B cell (primary cell): Measurements from ENCODE around the gene CCDC187. TPM values are rescaled to one million over a fixed set of nuclear protein-coding genes. Genes with fewer than 3 reads are reported as not detected.

ENCODE experiments used
- ATAC-seq: fragments of 200-7000 bp; cut with Tn5 transposase; one replicate; pipeline ENCODE4 v1.10.0; 2021; ENCODE audit warnings: low read depth, mild to moderate bottlenecking, moderate number of reproducible peaks, moderate library complexity
- CTCF ChIA-PET: fragments of 350-600 bp; sonication (Branson Sonifier 250); formaldehyde crosslinking; loops from one replicate; lab custom pipeline; 2021; ENCODE audit warnings: antibody characterized with exemption, inconsistent platforms; lab: Charles Lee
- POLR2A ChIA-PET: fragments of 350-600 bp; sonication (Branson Sonifier 250); formaldehyde crosslinking; loops from one replicate; lab custom pipeline; 2021; ENCODE audit warnings: antibody characterized with exemption; lab: Charles Lee
- DNase-seq: peaks from one replicate; pipeline ENCODE4 v3.0.0; 2013
- H2AFZ ChIP-seq: 2 replicates; pipeline ENCODE4 v1.6.1; 2012; ENCODE audit warnings: mild to moderate bottlenecking, low read depth, low read length; ENCODE audit not compliant: insufficient read depth, poor library complexity, severe bottlenecking
- H3K27ac ChIP-seq, 2 donors: 1 replicate in 1 of 2; 2 replicates in 1 of 2; pipeline ENCODE4 v1.5.1; 2012 to 2013; ENCODE audit warnings: low read length in 2 of 2, mild to moderate bottlenecking in 2 of 2, moderate library complexity in 1 of 2
- H3K27me3 ChIP-seq, 4 experiments: fragments of 200-600 bp in 1 of 4; sonication (generic) in 1 of 4; replicated peaks in 1 of 4; 1 replicate in 2 of 4; 2 replicates in 2 of 4; pipeline versions ENCODE4 v1.6.1 to v1.7.0; 2013 to 2016; ENCODE audit warnings: low read length in 3 of 4, mild to moderate bottlenecking in 2 of 4, mixed read lengths in 1 of 4, moderate library complexity in 1 of 4; ENCODE audit not compliant: insufficient read depth in 4 of 4, control insufficient read depth in 3 of 4; ENCODE audit errors: control extremely low read depth in 1 of 4
- H3K36me3 ChIP-seq, 2 experiments: replicated peaks in 1 of 2; 1 replicate in 1 of 2; 2 replicates in 1 of 2; pipeline versions ENCODE4 v1.6.1 to v1.7.1; 2013; ENCODE audit warnings: low read length in 1 of 2; ENCODE audit not compliant: insufficient read depth in 2 of 2, control insufficient read depth in 1 of 2; ENCODE audit errors: control extremely low read depth in 1 of 2, extremely low read depth in 1 of 2
- H3K4me1 ChIP-seq, 2 donors: fragments of 200-600 bp in 1 of 2; sonication (generic) in 1 of 2; 1 replicate in 1 of 2; 2 replicates in 1 of 2; pipeline versions ENCODE4 v1.5.1 to v1.6.1; 2013 to 2017; ENCODE audit warnings: low read length in 2 of 2; ENCODE audit not compliant: control insufficient read depth in 2 of 2, insufficient read depth in 2 of 2
- H3K4me2 ChIP-seq: replicated peaks from 2 replicates; pipeline ENCODE3; 2012; ENCODE audit warnings: mild to moderate bottlenecking, low read depth, low read length; ENCODE audit not compliant: poor library complexity, severe bottlenecking
- H3K4me3 ChIP-seq, 5 experiments: fragments of 200-600 bp in 1 of 5; sonication (generic) in 1 of 5; 1 replicate in 3 of 5; 2 replicates in 2 of 5; pipeline versions ENCODE4 v1.5.1 to v1.7.0; 2011 to 2016; ENCODE audit warnings: low read length in 4 of 5, mild to moderate bottlenecking in 4 of 5, low read depth in 2 of 5, control low read depth in 1 of 5, moderate library complexity in 1 of 5; ENCODE audit not compliant: insufficient read depth in 1 of 5; ENCODE audit errors: control extremely low read depth in 1 of 5, extremely low read depth in 1 of 5
- H3K79me2 ChIP-seq: fragments of 200-600 bp; sonication (generic); one replicate; pipeline ENCODE4 v1.6.0; 2016; ENCODE audit warnings: low read length; ENCODE audit not compliant: control insufficient read depth, insufficient read depth
- H3K9ac ChIP-seq: fragments of 200-600 bp; sonication (generic); 2 replicates; pipeline ENCODE4 v1.6.1; 2017; ENCODE audit warnings: mild to moderate bottlenecking, low read length, moderate library complexity
- H3K9me3 ChIP-seq, 3 donors: one replicate each; pipeline versions ENCODE4 v1.6.1 to v1.7.1; 2013; ENCODE audit warnings: low read length in 2 of 3; ENCODE audit not compliant: control insufficient read depth in 2 of 3, insufficient read depth in 1 of 3; ENCODE audit errors: control extremely low read depth in 1 of 3
- H4K20me1 ChIP-seq: 2 replicates; pipeline ENCODE4 v1.6.0; 2012; ENCODE audit warnings: mild to moderate bottlenecking, low read length; ENCODE audit not compliant: insufficient read depth, control insufficient read depth, poor library complexity, severe bottlenecking
- H3K27ac Mint-ChIP-seq: one replicate; pipeline ENCODE4 v1.8.0; 2021; ENCODE audit warnings: mixed read lengths
- H3K27me3 Mint-ChIP-seq: one replicate; pipeline ENCODE4 v1.8.0; 2021; ENCODE audit warnings: mixed read lengths
- H3K4me1 Mint-ChIP-seq: one replicate; pipeline ENCODE4 v1.8.0; 2021; ENCODE audit warnings: mixed read lengths
- H3K4me3 Mint-ChIP-seq: one replicate; pipeline ENCODE4 v1.8.0; 2021; ENCODE audit warnings: mixed read lengths
- H3K9me3 Mint-ChIP-seq: one replicate; pipeline ENCODE4 v1.8.0; 2022; ENCODE audit warnings: mixed read lengths; ENCODE audit not compliant: insufficient read depth
- CTCF ChIP-seq: fragments of 200-600 bp; IDR thresholded peaks from one replicate; pipeline ENCODE4 v1.8.0; 2022; ENCODE audit warnings: antibody characterized with exemption, mild to moderate bottlenecking
- EZH2 ChIP-seq: IDR thresholded peaks from 2 replicates; pipeline ENCODE4 v1.6.1; 2012; ENCODE audit warnings: borderline replicate concordance, low read depth, mild to moderate bottlenecking, moderate library complexity, low read length; ENCODE audit not compliant: insufficient read depth, poor library complexity, severe bottlenecking
- WGBS: methylation state at CpG from one replicate; pipeline ENCODE4 v1.1.5; 2013; ENCODE audit warnings: missing lambda C conversion rate; ENCODE audit not compliant: insufficient coverage; 5-methylcytosine and 5-hydroxymethylcytosine counted together
- intact Hi-C: fragments of 100-400 bp; cut with micrococcal nuclease; formaldehyde crosslinking; loops from one replicate; pipeline ENCODE4 v1.10.0; 2022
- polyA plus RNA-seq: library from polyadenylated mRNA; depleted of rRNA; stranded (reverse); fragments of >200 nt; gene quantifications from 2 replicates; pipeline ENCODE4 v1.2.3, GENCODE V29; 2012
- total RNA-seq, 2 donors: library from RNA; stranded (reverse); fragments of 120-200 nt in 1 of 2; gene quantifications; 1 replicate in 1 of 2; 2 replicates in 1 of 2; pipeline versions ENCODE4 v1.2.3 to v1.2.4, GENCODE V29; 2013 to 2022

CCDC187 gene
- total and polyA plus RNA-seq, 2 donors (not counting 1 experiment from before 2014, with no cell fraction given): 1.5 to 7.6 TPM

- H3K4me2 ChIP-seq: no peak overlapping the region
- no peak for ATAC-seq
- no peak overlapping the region for H3K4me3 Mint-ChIP-seq
- no peak overlapping the region for H2AFZ ChIP-seq
- H3K27me3 ChIP-seq: peaks cover 0 to 3% (median 0%) of the 10 kb centered on the region in 4 experiments
- ChIA-PET POLR2A (no interaction called here), CTCF (no interaction called here)
- WGBS: 94% methylated on average over 20 of the region's 22 CpGs
- H3K79me2 ChIP-seq: no peaks in the 10 kb centered on the region
- H3K27ac Mint-ChIP-seq: peak overlapping the region; percentile 50
- H3K9me3 Mint-ChIP-seq: no peaks in the 10 kb centered on the region
- peaks cover 11% of the 10 kb centered on the region for H3K27me3 Mint-ChIP-seq
- intact Hi-C loops: no loop called here
- H3K27ac ChIP-seq: no peak overlapping the region
- no peaks in the 10 kb centered on the region for H3K4me1 ChIP-seq
- DNase-seq: no peak
- H3K4me1 Mint-ChIP-seq: no peaks in the 10 kb centered on the region
- peaks cover 0 to 5% (median 0%) of the 10 kb centered on the region in 3 donors for H3K9me3 ChIP-seq
- H3K36me3 ChIP-seq: no peaks in the 10 kb centered on the region
- no peak overlapping the region for H3K9ac ChIP-seq
- no peak overlapping the region for H3K4me3 ChIP-seq
- TF ChIP-seq CTCF (no peak), EZH2 (no peak)
- no peaks in the 10 kb centered on the region for H4K20me1 ChIP-seq
These were observed 12.4 kb downstream of the CCDC187 start for GRCh38 chr9:136291306-136292025.

GRCh38 chr9:136290508-136291000, 13.3 kb downstream of the CCDC187 start:
- DNase-seq: no peak
- H3K9me3 ChIP-seq: peaks cover 0 to 5% (median 0%) of the 10 kb centered on the region in 3 donors
- no peaks in the 10 kb centered on the region for H3K79me2 ChIP-seq
- no peaks in the 10 kb centered on the region for H3K36me3 ChIP-seq
- peaks cover 0 to 3% (median 0%) of the 10 kb centered on the region in 4 experiments for H3K27me3 ChIP-seq
- ChIA-PET POLR2A (no interaction called here), CTCF (interaction anchor here (0.5 kb wide), 1 partner anchor 11 kb away, joined by 3 read pairs; no protein-coding TSS in a partner anchor)
- WGBS: 95% methylated on average over 31 of the region's 31 CpGs
- Mint-ChIP-seq H3K27me3 (peaks cover 11% of the 10 kb centered on the region), H3K4me1 (no peaks in the 10 kb centered on the region), H3K9me3 (no peaks in the 10 kb centered on the region), H3K4me3 (no peak overlapping the region), H3K27ac (no peak overlapping the region)
- no peak for ATAC-seq
- no peaks in the 10 kb centered on the region for H4K20me1 ChIP-seq
- H3K4me3 ChIP-seq: no peak overlapping the region
- no peaks in the 10 kb centered on the region for H3K4me1 ChIP-seq
- no peak overlapping the region for H2AFZ ChIP-seq
- H3K9ac ChIP-seq: no peak overlapping the region
- H3K4me2 ChIP-seq: no peak overlapping the region
- intact Hi-C loops: no loop called here
- H3K27ac ChIP-seq: no peak overlapping the region
- TF ChIP-seq CTCF (no peak), EZH2 (no peak)
